Ovary (tissue), 10 donors: ENCODE measurements around the gene HOXB9. TPM values are rescaled to one million over a fixed set of nuclear protein-coding genes. Genes with fewer than 3 reads are reported as not detected.

Source experiments
- DNase-seq, 5 donors: peaks; one replicate each; pipeline ENCODE4 v3.0.0-alpha.2; 2019 to 2020
- H3K27ac ChIP-seq, 2 donors: fragments of 200-600 bp; one replicate each; pipeline versions ENCODE4 v1.5.1 to v1.8.0; 2019 to 2022
- H3K27me3 ChIP-seq: fragments of 200-600 bp; one replicate; pipeline ENCODE4 v1.8.0; 2022
- H3K36me3 ChIP-seq: fragments of 200-600 bp; sonication (generic); one replicate; pipeline ENCODE4 v1.5.1; 2019
- H3K4me1 ChIP-seq: one replicate; pipeline ENCODE4 v1.8.1; 2013; ENCODE audit warnings: mild to moderate bottlenecking, moderate library complexity; ENCODE audit not compliant: insufficient read depth
- H3K4me3 ChIP-seq: fragments of 200-600 bp; sonication (generic); one replicate; pipeline ENCODE4 v1.5.1; 2017
- H3K9me3 ChIP-seq, 2 donors: fragments of 200-600 bp in 1 of 2; sonication (generic) in 1 of 2; one replicate each; pipeline versions ENCODE4 v1.5.1 to v1.8.1; 2013 to 2019; ENCODE audit warnings: mild to moderate bottlenecking in 1 of 2, moderate library complexity in 1 of 2
- EP300 ChIP-seq: sonication (generic); formaldehyde crosslinking; IDR thresholded peaks from one replicate; pipeline ENCODE4 v1.6.1; 2017; ENCODE audit warnings: antibody characterized with exemption
- POLR2A ChIP-seq: fragments of 450-650 bp; IDR thresholded peaks from one replicate; pipeline ENCODE4 v1.6.1; 2017; ENCODE audit warnings: antibody characterized with exemption, mild to moderate bottlenecking, moderate library complexity
- WGBS, 3 donors: extraction: QIAGEN DNeasy Blood & Tissue Kit in 1 of 3; methylation state at CpG; one replicate each; pipeline versions ENCODE4 v1.1.5 to v1.1.7; 2013 to 2017; 5-methylcytosine and 5-hydroxymethylcytosine counted together
- intact Hi-C, 4 donors: fragments of 100-400 bp; cut with DNase I; formaldehyde crosslinking; loops; one replicate each; pipeline versions ENCODE4 v1.11.0 to v1.15.1; 2022 to 2023
- long read RNA-seq, 3 donors: library from polyadenylated mRNA in 2 of 3; unstranded in 2 of 3; transcript quantifications; one replicate each; pipeline ENCODE4 v2.0.0 and lab custom pipeline, GENCODE V29; 2021 to 2026
- polyA plus RNA-seq, 2 donors: library from polyadenylated mRNA; stranded (reverse); fragments of 200-250 nt in 1 of 2; fragments of 350-450 nt in 1 of 2; fragmentation: Illumina TruSeq in 1 of 2; extraction: RNeasy Lipid Tissue Mini Kit (QIAGEN cat#74804) in 1 of 2; gene quantifications; one replicate each; pipeline ENCODE4 v1.2.3, GENCODE V29; 2013 to 2014
- total RNA-seq, 7 donors: library from RNA; depleted of rRNA in 2 of 7; stranded (reverse); fragments of >200 nt in 2 of 7; fragmentation: NEBNext Ultra II Directional in 3 of 7; extraction: Animal tissue kit (Norgen Biotek cat#: 25700) in 3 of 7; gene quantifications; one replicate each; pipeline versions ENCODE4 v1.1.0 to v1.2.4, GENCODE V29; 2016 to 2023
- TF ChIP-seq, protein P1 (sequence below), 3 donors: fragments of 450-650 bp in 2 of 3; fragments of 200-600 bp in 1 of 3; IDR thresholded peaks; one replicate each; pipeline versions ENCODE4 v1.5.1 to v1.8.0; 2016 to 2022; ENCODE audit warnings: antibody characterized with exemption in 3 of 3, mild to moderate bottlenecking in 1 of 3
- donor health status: DM: no; HTN: no; CAD: no; lungs with moderate emphysema.
- donor health status: DM: no; HTN: no; CAD: no.
- donor health status: Bipolar disorder and iron deficiency.
- donor health status: DM: yes; HTN: yes; CAD: no.
- donor health status: DM: no; HTN: no; CAD: no.
- donor health status: DM: yes; HTN: yes; CAD: no.

Gene HOXB9
- total RNA-seq: under 1 TPM in 4 of 7 donors, not detected in 3; 0.10 to 0.36 (median 0.12) TPM
- polyA plus RNA-seq: under 1 TPM in 1 of 2 donors, not detected in 1; 0.27 TPM
- long read RNA-seq, donor 1: 0 reads
- long read RNA-seq, donor 2, transcript HOXB9-201 (2 exons, 2,581 nt): major isoform, 6 of 6 reads
- long read RNA-seq, donor 2, partial matches to known transcripts: 0 of 6 reads
- long read RNA-seq, donor 2, other reads (novel, unspliced or antisense): 0 of 6 reads
- long read RNA-seq, donor 3: 0 reads

DNA sequence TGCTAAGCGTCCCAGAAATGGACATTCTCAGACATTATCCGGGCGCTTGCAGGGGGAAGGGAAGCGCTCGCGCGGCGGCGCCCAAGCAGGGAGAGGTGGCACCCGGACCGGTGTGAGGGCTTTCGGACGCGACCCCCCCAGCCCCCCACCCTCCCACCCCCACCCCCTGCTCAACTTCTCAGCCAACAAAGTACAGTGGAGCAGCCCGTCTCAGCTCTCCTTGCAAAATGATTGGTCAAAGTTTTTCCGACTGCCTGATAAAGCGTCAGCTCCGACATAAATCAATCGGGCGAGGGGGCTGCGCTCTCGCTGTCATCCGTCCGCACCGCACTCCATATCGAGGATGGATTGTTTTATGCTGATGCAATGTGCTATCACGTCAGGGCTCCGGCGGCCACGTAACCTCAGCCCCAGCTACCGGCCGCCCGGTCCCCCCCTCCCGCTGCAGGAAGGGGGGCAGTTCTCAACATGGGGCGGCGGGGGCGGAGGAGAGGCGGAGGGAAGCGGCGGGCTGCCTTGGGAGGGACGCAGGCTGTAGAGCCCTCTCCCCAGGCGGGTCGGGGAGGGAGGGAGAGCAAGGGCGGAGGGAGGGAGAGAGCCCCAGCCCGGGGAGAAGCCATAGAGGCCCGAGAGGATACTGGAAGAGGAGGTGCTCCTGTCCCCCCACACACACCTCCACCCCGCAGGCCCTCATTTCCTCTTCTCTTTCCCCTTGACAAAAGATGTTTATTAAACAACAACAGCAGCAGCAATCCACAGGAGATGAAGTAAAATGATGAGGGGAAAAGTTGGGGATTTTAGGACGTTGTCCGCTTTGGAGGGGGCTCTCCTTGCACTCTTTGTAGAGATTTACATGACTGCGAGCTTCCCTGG is at the start of gene HOXB9:
Gene HOXB9 (minus strand): TSS at position 114 of the 873 bp plus-strand sequence. CDS start 89 bp downstream, at position 25.
- Histone ChIP-seq H3K36me3 (no peaks in the 10 kb centered on the region), H3K4me1 (peaks cover 2% of the 10 kb centered on the region), H3K4me3 (peak within 1 kb of the TSS; percentile 33), H3K27ac (no peak within 1 kb of the TSS), H3K9me3 (no peaks in the 10 kb centered on the region), H3K27me3 (peaks cover 5% of the 10 kb centered on the region)
- intact Hi-C loops: loop anchor here in 1 of 4 donors (10.0 kb wide), 1 partner anchor 292 kb away; no protein-coding TSS in a partner anchor
- DNase-seq: no peak
- TF ChIP-seq EP300 (no peak), POLR2A (no peak)
- TF ChIP-seq, protein P1, sequence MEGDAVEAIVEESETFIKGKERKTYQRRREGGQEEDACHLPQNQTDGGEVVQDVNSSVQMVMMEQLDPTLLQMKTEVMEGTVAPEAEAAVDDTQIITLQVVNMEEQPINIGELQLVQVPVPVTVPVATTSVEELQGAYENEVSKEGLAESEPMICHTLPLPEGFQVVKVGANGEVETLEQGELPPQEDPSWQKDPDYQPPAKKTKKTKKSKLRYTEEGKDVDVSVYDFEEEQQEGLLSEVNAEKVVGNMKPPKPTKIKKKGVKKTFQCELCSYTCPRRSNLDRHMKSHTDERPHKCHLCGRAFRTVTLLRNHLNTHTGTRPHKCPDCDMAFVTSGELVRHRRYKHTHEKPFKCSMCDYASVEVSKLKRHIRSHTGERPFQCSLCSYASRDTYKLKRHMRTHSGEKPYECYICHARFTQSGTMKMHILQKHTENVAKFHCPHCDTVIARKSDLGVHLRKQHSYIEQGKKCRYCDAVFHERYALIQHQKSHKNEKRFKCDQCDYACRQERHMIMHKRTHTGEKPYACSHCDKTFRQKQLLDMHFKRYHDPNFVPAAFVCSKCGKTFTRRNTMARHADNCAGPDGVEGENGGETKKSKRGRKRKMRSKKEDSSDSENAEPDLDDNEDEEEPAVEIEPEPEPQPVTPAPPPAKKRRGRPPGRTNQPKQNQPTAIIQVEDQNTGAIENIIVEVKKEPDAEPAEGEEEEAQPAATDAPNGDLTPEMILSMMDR (IDR thresholded peaks at IDR 0.05): no peak
- WGBS, 3 donors: 1 to 3% (median 2%) methylated on average over 41 to 50 of the region's 50 CpGs

DNA sequence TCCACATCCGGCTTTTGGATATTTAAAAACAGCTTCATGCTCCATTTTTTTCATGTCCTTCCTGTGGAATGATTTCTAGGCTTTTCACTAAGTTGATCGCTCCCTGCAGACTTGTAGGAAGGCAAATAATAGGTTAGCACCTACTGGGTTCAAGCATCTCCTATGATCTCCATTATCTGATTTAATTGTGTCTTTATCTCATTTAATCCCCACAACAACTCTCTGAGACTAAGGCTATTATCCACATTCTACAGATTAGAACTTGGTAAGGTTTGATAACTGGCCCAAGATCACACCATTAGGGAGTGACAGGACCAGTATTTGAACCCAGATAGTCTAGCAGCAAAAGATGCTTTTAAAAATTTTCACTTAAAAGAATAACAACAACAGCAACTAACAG is 46.2 kb upstream of the HOXB9 start:
- DNase-seq: no peak
- TF ChIP-seq EP300 (no peak), POLR2A (no peak)
- TF ChIP-seq, protein P1 (IDR thresholded peaks at IDR 0.05): no peak
- intact Hi-C loops: loop anchor here in 2 of 4 donors (5.0 kb wide), 2 partner anchors 205 to 210 kb away; no protein-coding TSS in a partner anchor
- H3K4me1 ChIP-seq: no peaks in the 10 kb centered on the region
- H3K4me3 ChIP-seq: no peak overlapping the region
- H3K27me3 ChIP-seq: no peaks in the 10 kb centered on the region
- H3K36me3 ChIP-seq: no peaks in the 10 kb centered on the region
- no peaks in the 10 kb centered on the region for H3K9me3 ChIP-seq
- H3K27ac ChIP-seq: no peak overlapping the region
- 42 to 51% (median 48%) methylated on average over 2 of the region's 2 CpGs for WGBS, 3 donors

DNA sequence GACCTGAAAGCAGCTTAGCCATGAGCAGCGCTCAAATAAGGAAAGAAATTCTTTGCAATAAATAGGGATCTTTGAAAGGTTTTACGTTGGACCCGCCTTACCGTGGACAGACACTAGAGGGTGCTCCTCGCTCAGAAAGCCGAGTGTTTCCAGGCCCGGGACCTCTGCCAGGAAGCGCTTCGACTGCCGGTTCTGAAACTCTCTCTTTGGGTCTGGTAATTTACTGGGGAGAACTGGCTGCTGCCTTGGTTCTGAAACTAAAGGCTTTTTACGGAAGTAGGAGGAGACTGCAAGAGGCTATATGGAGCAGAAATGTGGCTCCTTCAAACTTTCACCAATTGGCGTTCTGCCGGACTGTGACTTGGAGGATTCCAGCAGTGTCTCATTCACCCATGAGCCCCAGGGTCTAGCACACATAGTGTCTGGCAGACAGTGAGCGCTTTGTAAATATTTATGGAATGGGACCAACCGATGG is 45.6 kb upstream of the HOXB9 start:
- 1 to 2% (median 2%) methylated on average over 15 of the region's 15 CpGs for WGBS, 3 donors

More for the DNA sequence above, 45.6 kb upstream of the HOXB9 start:
- intact Hi-C loops: loop anchor here in 2 of 4 donors (5.0 kb wide), 2 partner anchors 206 to 211 kb away; no protein-coding TSS in a partner anchor
- peak; percentile 66 to 88 (median 80) for DNase-seq
- Histone ChIP-seq H3K27ac (no peak overlapping the region), H3K4me1 (no peaks in the 10 kb centered on the region), H3K9me3 (no peaks in the 10 kb centered on the region), H3K36me3 (no peaks in the 10 kb centered on the region), H3K4me3 (no peak overlapping the region), H3K27me3 (no peaks in the 10 kb centered on the region)
- TF ChIP-seq, protein P1 (IDR thresholded peaks at IDR 0.05): peak in 2 of 3 donors; percentile 69 to 71
- TF ChIP-seq EP300 (no peak), POLR2A (no peak)
